WTC11 (cell line): Measurements from ENCODE around the gene RTL5. TPM values are rescaled to one million over a fixed set of nuclear protein-coding genes. Genes with fewer than 3 reads are reported as not detected.

Experiments used
- ATAC-seq: fragments of 200-7000 bp; cut with Tn5 transposase; 2 replicates; pipeline ENCODE4 v1.10.0; 2021; ENCODE audit warnings: mild to moderate bottlenecking, moderate library complexity
- CTCF ChIA-PET: fragments of 300-600 bp; sonication (Branson Sonifier 250); formaldehyde crosslinking; loops from one replicate; lab custom pipeline; 2021; ENCODE audit warnings: antibody characterized with exemption; lab: Charles Lee
- POLR2A ChIA-PET: fragments of 350-600 bp; sonication (Branson Sonifier 250); formaldehyde crosslinking; loops from one replicate; lab custom pipeline; 2021; ENCODE audit warnings: antibody characterized with exemption; lab: Charles Lee
- DNase-seq: peaks from one replicate; pipeline ENCODE4 v3.0.0; 2021; ENCODE audit warnings: low spot score
- H3K27ac Mint-ChIP-seq: 2 replicates; pipeline ENCODE4 v1.8.0; 2021; ENCODE audit warnings: mixed read lengths
- H3K27me3 Mint-ChIP-seq: 2 replicates; pipeline ENCODE4 v1.8.0; 2021; ENCODE audit warnings: low read depth, mild to moderate bottlenecking, moderate library complexity, mixed read lengths
- H3K36me3 Mint-ChIP-seq: 2 replicates; pipeline ENCODE4 v1.8.0; 2021; ENCODE audit warnings: mixed read lengths
- H3K4me1 Mint-ChIP-seq: 2 replicates; pipeline ENCODE4 v1.8.0; 2022; ENCODE audit warnings: mixed read lengths
- H3K4me3 Mint-ChIP-seq: 2 replicates; pipeline ENCODE4 v1.8.0; 2021; ENCODE audit warnings: mild to moderate bottlenecking, moderate library complexity, mixed read lengths
- H3K9me3 Mint-ChIP-seq: 2 replicates; pipeline ENCODE4 v1.8.0; 2021; ENCODE audit warnings: mixed read lengths
- KAT7 ChIP-seq: sonication (generic); formaldehyde crosslinking; IDR thresholded peaks from 2 replicates; pipeline ENCODE4 v1.8.1; 2023; ENCODE audit warnings: missing genetic modification reagents, mild to moderate bottlenecking, borderline replicate concordance
- MLX ChIP-seq: sonication (generic); formaldehyde crosslinking; IDR thresholded peaks from 2 replicates; pipeline ENCODE4 v1.8.1; 2023; ENCODE audit warnings: mild to moderate bottlenecking, missing genetic modification reagents, moderate library complexity
- OVOL2 ChIP-seq: fragments of 250-450 bp; sonication (Bioruptor Pico); IDR thresholded peaks from 2 replicates; pipeline ENCODE4 v1.9.0; 2021; ENCODE audit warnings: mild to moderate bottlenecking, borderline replicate concordance
- SMAD4 ChIP-seq: sonication (generic); formaldehyde crosslinking; IDR thresholded peaks from 2 replicates; pipeline ENCODE4 v1.8.0; 2022; ENCODE audit warnings: mild to moderate bottlenecking, missing genetic modification reagents
- STAT6 ChIP-seq: sonication (generic); formaldehyde crosslinking; conservative IDR thresholded peaks from 2 replicates; pipeline ENCODE4 v1.8.1; 2023; ENCODE audit warnings: mild to moderate bottlenecking, low read depth, missing genetic modification reagents, moderate library complexity
- TEAD1 ChIP-seq: sonication (generic); formaldehyde crosslinking; IDR thresholded peaks from 2 replicates; pipeline ENCODE4 v1.8.0; 2022; ENCODE audit warnings: mild to moderate bottlenecking, missing genetic modification reagents
- ZNF232 ChIP-seq: sonication (generic); formaldehyde crosslinking; IDR thresholded peaks from 2 replicates; pipeline ENCODE4 v1.8.0; 2022; ENCODE audit warnings: mild to moderate bottlenecking, missing genetic modification reagents
- total RNA-seq: library from RNA; stranded (reverse); gene quantifications from 3 replicates; pipeline ENCODE4 v1.2.3, GENCODE V29; 2021
- TF ChIP-seq, protein P1 (sequence below): fragments of 250-450 bp; sonication (Bioruptor Pico); IDR thresholded peaks from 2 replicates; pipeline ENCODE4 v1.9.0; 2021; ENCODE audit warnings: moderate library complexity, mild to moderate bottlenecking, inconsistent platforms, borderline replicate concordance

RTL5 gene
- total RNA-seq, 1 experiment from 2014 or later: 1.3 TPM

DNA sequence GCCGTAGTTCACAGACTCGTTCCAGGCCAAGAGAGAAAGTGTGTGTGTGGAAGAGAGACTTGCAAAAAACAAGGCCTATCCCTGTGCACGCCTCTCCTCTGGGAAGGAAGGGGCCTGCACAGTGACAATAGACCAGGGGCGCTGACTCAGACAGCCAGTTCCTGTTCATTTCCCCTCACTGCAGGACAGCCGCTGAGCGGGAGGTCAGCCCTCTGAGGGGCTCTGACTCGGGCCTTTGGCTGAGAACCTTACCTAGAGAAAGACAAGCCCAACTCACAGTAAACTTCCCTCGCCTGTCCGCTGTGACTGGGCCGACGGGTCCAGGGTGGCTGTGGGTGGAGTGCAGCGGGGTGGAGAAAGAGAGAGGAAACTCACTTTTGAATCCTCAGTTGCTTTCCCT lies 52.1 kb downstream of the RTL5 start:
- H3K36me3 Mint-ChIP-seq: no peaks in the 10 kb centered on the region
- H3K4me1 Mint-ChIP-seq: peaks cover 30% of the 10 kb centered on the region
- ATAC-seq: no peak; the same call in 1 of the 2 replicates
- TF ChIP-seq SMAD4: no peak
- H3K4me3 Mint-ChIP-seq: no peak overlapping the region
- POLR2A ChIA-PET: no interaction called here
- no peaks in the 10 kb centered on the region for H3K27me3 Mint-ChIP-seq
- DNase-seq: no peak
- H3K27ac Mint-ChIP-seq: 0 out of 2 replicates have a peak overlapping the region, but pooled peaks have one; percentile 27
- H3K9me3 Mint-ChIP-seq: no peaks in the 10 kb centered on the region
- CTCF ChIA-PET: interaction anchor here (0.7 kb wide), 1 partner anchor 58 kb away, joined by 3 read pairs; no protein-coding TSS in a partner anchor

GRCh38 chrX:72078411-72078810 lies 53.3 kb downstream of the RTL5 start:
- DNase-seq: no peak
- H3K27ac Mint-ChIP-seq: no peak overlapping the region
- H3K9me3 Mint-ChIP-seq: no peaks in the 10 kb centered on the region
- ATAC-seq: no peak
- no peaks in the 10 kb centered on the region for H3K27me3 Mint-ChIP-seq
- H3K4me3 Mint-ChIP-seq: no peak overlapping the region
- peaks cover 30% of the 10 kb centered on the region for H3K4me1 Mint-ChIP-seq
- CTCF ChIA-PET: interaction anchor here (1.6 kb wide), 1 partner anchor 10 kb away, joined by 3 read pairs; no protein-coding TSS in a partner anchor
- H3K36me3 Mint-ChIP-seq: no peaks in the 10 kb centered on the region
- POLR2A ChIA-PET: no interaction called here
- TF ChIP-seq TEAD1 (CRISPR knock-in tag) (no peak), STAT6 (CRISPR knock-in tag) (no peak), MLX (CRISPR knock-in tag) (no peak), KAT7 (no peak), ZNF232 (CRISPR knock-in tag) (no peak), OVOL2 (CRISPR knock-in tag) (no peak)
- TF ChIP-seq, protein P1, sequence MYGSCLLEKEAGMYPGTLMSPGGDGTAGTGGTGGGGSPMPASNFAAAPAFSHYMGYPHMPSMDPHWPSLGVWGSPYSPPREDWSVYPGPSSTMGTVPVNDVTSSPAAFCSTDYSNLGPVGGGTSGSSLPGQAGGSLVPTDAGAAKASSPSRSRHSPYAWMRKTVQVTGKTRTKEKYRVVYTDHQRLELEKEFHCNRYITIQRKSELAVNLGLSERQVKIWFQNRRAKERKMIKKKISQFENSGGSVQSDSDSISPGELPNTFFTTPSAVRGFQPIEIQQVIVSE (CRISPR knock-in tag): no peak

Other genes starting within 250 kb of the RTL5 start
- 6.4 to 8.1 TPM (median 7.9 TPM) in 3 replicates for gene NHSL2, start 221.1 kb downstream of the RTL5 start, total RNA-seq
- 8.0 to 9.3 TPM (median 8.8 TPM) in 3 replicates for gene PIN4, start 49.8 kb upstream of the RTL5 start, total RNA-seq
- 17.8 to 19.8 TPM (median 18.4 TPM) in 3 replicates for gene ERCC6L, start 107.1 kb upstream of the RTL5 start, total RNA-seq
- 805 to 905 TPM (median 863 TPM) in 3 replicates for gene RPS4X, start 145.3 kb upstream of the RTL5 start, total RNA-seq
- gene CITED1, start 174.0 kb upstream of the RTL5 start, total RNA-seq: 2.2 to 4.5 TPM (median 3.9 TPM) in 3 replicates